ENCODE measurements around the gene SYT1. TPM values are rescaled to one million over a fixed set of nuclear protein-coding genes. Genes with fewer than 3 reads are reported as not detected.
A peak's percentile ranks its signal among the peaks of the same experiment; 100 is the strongest.

SYT1 gene
- total RNA-seq, 1 experiment from 2014 or later: 15.8 TPM

DNA sequence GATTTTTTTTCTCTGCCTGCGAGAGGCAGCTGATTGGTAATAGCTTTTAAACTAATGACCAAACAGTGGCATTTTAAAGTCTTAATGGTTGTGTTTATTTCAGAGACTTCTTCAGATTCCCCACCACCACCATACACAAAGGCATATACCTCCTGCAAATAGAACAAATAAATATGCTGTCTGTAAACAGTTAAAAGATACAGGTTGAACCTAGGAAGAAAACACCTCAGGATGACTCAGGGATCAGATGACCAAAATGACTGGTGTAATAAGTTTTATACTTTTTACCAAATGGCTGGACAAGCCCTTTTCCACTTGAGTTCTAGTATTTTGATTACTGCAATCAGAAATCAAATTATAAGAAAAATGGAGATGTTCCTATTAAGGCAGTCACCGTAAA is 462.1 kb downstream of the SYT1 start:
- Histone ChIP-seq H3K4me1 (ENCODE audit: insufficient read depth, low read length) (peaks cover 2% of the 10 kb centered on the region; the same call in 1 of the 2 replicates), H3K79me1 (ENCODE audit: insufficient read depth, low read depth, low read length, poor library complexity, severe bottlenecking) (no peaks in the 10 kb centered on the region), H3K23me2 (ENCODE audit: insufficient read length, low read depth, low read length, poor library complexity, severe bottlenecking) (no peaks in the 10 kb centered on the region), H3K14ac (ENCODE audit: insufficient read depth, low read length) (no peak overlapping the region), H2BK15ac (ENCODE audit: low read depth, low read length) (no peak overlapping the region), H3K9me3 (ENCODE audit: control insufficient read depth, low read depth, low read length) (no peaks in the 10 kb centered on the region), H4K91ac (ENCODE audit: insufficient read length, low read depth, low read length) (no peak overlapping the region), H2AFZ (ENCODE audit: low read length) (no peak overlapping the region), H2BK120ac (ENCODE audit: low read depth, low read length, poor library complexity, severe bottlenecking) (no peak overlapping the region), H2BK20ac (ENCODE audit: low read depth, low read length, poor library complexity, severe bottlenecking) (no peak overlapping the region), H3K9ac (ENCODE audit: extremely low read depth, insufficient read length, low read length) (no peak overlapping the region), H2BK12ac (ENCODE audit: insufficient read length, low read depth, low read length) (no peak overlapping the region), H3K79me2 (ENCODE audit: insufficient read depth, low read length) (no peaks in the 10 kb centered on the region), H3K23ac (ENCODE audit: insufficient read length, low read depth, low read length) (no peak overlapping the region), H4K8ac (replicated peaks; ENCODE audit: insufficient read length, low read depth, low read length) (no peak overlapping the region), H3K18ac (ENCODE audit: insufficient read length, low read depth, low read length) (no peak overlapping the region), H3K27ac (ENCODE audit: insufficient read length, low read depth, low read length) (no peak overlapping the region), H2BK5ac (ENCODE audit: insufficient read length, low read length) (no peak overlapping the region), H3K4me2 (ENCODE audit: insufficient read depth, insufficient read length, low read length) (no peak overlapping the region), H3T11ph (ENCODE audit: low read length) (no peak overlapping the region), H3K4ac (ENCODE audit: low read depth, low read length) (no peak overlapping the region), H4K20me1 (ENCODE audit: control insufficient read depth, insufficient read depth, insufficient read length) (no peaks in the 10 kb centered on the region), H2AK5ac (ENCODE audit: insufficient read length, low read length) (no peak overlapping the region), H3K56ac (ENCODE audit: insufficient read length, low read depth, low read length) (no peak overlapping the region), H3K27me3 (ENCODE audit: insufficient read depth, low read length) (no peaks in the 10 kb centered on the region), H4K5ac (ENCODE audit: insufficient read length, low read depth, low read length) (no peak overlapping the region)
- Mint-ChIP-seq H3K4me3 (no peak overlapping the region), H3K9me3 (no peaks in the 10 kb centered on the region), H3K27me3 (ENCODE audit: low read depth) (no peaks in the 10 kb centered on the region), H3K4me1 (peaks cover 21 to 24% of the 10 kb centered on the region in 2 experiments), H3K27ac (peak overlapping the region in 2 of 3 experiments; percentile 3 to 23; a peak in 3 of 7 replicates), H3K36me3 (ENCODE audit: insufficient read depth in 1 of 3, low read depth in 3 of 3) (peaks cover 0 to 5% (median 0%) of the 10 kb centered on the region in 3 experiments; a peak in 1 of 7 replicates)
- TF ChIP-seq, protein P1, sequence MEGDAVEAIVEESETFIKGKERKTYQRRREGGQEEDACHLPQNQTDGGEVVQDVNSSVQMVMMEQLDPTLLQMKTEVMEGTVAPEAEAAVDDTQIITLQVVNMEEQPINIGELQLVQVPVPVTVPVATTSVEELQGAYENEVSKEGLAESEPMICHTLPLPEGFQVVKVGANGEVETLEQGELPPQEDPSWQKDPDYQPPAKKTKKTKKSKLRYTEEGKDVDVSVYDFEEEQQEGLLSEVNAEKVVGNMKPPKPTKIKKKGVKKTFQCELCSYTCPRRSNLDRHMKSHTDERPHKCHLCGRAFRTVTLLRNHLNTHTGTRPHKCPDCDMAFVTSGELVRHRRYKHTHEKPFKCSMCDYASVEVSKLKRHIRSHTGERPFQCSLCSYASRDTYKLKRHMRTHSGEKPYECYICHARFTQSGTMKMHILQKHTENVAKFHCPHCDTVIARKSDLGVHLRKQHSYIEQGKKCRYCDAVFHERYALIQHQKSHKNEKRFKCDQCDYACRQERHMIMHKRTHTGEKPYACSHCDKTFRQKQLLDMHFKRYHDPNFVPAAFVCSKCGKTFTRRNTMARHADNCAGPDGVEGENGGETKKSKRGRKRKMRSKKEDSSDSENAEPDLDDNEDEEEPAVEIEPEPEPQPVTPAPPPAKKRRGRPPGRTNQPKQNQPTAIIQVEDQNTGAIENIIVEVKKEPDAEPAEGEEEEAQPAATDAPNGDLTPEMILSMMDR (conservative IDR thresholded peaks at IDR 0.05): no peak
- DNase-seq: no peak
- WGBS (ENCODE audit: extremely low coverage, insufficient read length, low lambda C conversion rate): no CpG with 5 or more reads among the region's 2 CpGs

All from H9 (cell line).